KBM-7 (cell line): Measurements from ENCODE around the gene PLCB1.
"Not testable (repeated sequence)": the region's sequence is repeated elsewhere in the genome, so short reads cannot be mapped to it uniquely, and the experiment has no call there.

Experiments used
- DNase-seq: peaks from one replicate; pipeline ENCODE4 v3.0.0-alpha.2; 2015
- in situ Hi-C: fragments of 300-500 bp; cut with MboI; formaldehyde crosslinking; loops from 2 replicates; pipeline ENCODE4 v1.14.3; 2020; ENCODE audit warnings: low sequenced_read_pairs, low pct_unique_long_range_greater_than_20kb, mixed read lengths

PLCB1 gene

GRCh38 chr20:8131598-8132483 is at the start of gene PLCB1:
Gene PLCB1, plus strand, starts transcription at chr20:8132266. Its CDS starts 386 bp downstream, at chr20:8132652.
- DNase-seq = peak; percentile 74
- in situ Hi-C loops = no loop called here

- no peak for DNase-seq
- in situ Hi-C loops = no loop called here
Observed at GRCh38 chr20:8082989-8083388, 49.1 kb upstream of the PLCB1 start.

GRCh38 chr20:8089668-8090067 is 42.4 kb upstream of the PLCB1 start:
- no peak for DNase-seq
- in situ Hi-C loops = no loop called here

- in situ Hi-C loops = no loop called here
- no peak for DNase-seq
Observed at GRCh38 chr20:8094415-8094818, 37.6 kb upstream of the PLCB1 start.

GRCh38 chr20:8094850-8095249 is 37.2 kb upstream of the PLCB1 start:
- no peak for DNase-seq
- in situ Hi-C loops = no loop called here

- no peak for DNase-seq
- in situ Hi-C loops = no loop called here
Observed at GRCh38 chr20:8095648-8096572, 36.2 kb upstream of the PLCB1 start.

- no peak for DNase-seq
- in situ Hi-C loops = no loop called here
Observed at GRCh38 chr20:8097307-8097706, 34.8 kb upstream of the PLCB1 start.

GRCh38 chr20:8104252-8104651 is 27.8 kb upstream of the PLCB1 start:
- DNase-seq = no peak
- in situ Hi-C loops = no loop called here

- DNase-seq, in situ Hi-C loops: not testable (repeated sequence)
Observed at GRCh38 chr20:8114612-8115011, 17.5 kb upstream of the PLCB1 start.

GRCh38 chr20:8115436-8115835 is 16.6 kb upstream of the PLCB1 start:
- in situ Hi-C loops = no loop called here
- no peak for DNase-seq

GRCh38 chr20:8116067-8116811 is 15.8 kb upstream of the PLCB1 start:
- in situ Hi-C loops = no loop called here
- no peak for DNase-seq

GRCh38 chr20:8117636-8118035 is 14.4 kb upstream of the PLCB1 start:
- no peak for DNase-seq
- in situ Hi-C loops = no loop called here

GRCh38 chr20:8118039-8118438 is 14.0 kb upstream of the PLCB1 start:
- no peak for DNase-seq
- in situ Hi-C loops = no loop called here

GRCh38 chr20:8118760-8119159 is 13.3 kb upstream of the PLCB1 start:
- in situ Hi-C loops = no loop called here

GRCh38 chr20:8121666-8122065 is 10.4 kb upstream of the PLCB1 start:
- DNase-seq = no peak
- in situ Hi-C loops = no loop called here

More at GRCh38 chr20:8118760-8119159, 13.3 kb upstream of the PLCB1 start:
- no peak for DNase-seq

- DNase-seq = no peak
- in situ Hi-C loops = no loop called here
Observed at GRCh38 chr20:8124639-8125038, 7.4 kb upstream of the PLCB1 start.

- in situ Hi-C loops = no loop called here
- no peak for DNase-seq
Observed at GRCh38 chr20:8126181-8126580, 5.9 kb upstream of the PLCB1 start.

- in situ Hi-C loops = no loop called here
- DNase-seq = no peak
Observed at GRCh38 chr20:8126841-8127378, 5.2 kb upstream of the PLCB1 start.
